ENCODE results near the gene NPTX1. TPM values are rescaled to one million over a fixed set of nuclear protein-coding genes. Genes with fewer than 3 reads are reported as not detected.

NPTX1 gene
- polyA plus RNA-seq, 3 donors, result 0.83 to 1.5 (median 1.3) TPM

DNA sequence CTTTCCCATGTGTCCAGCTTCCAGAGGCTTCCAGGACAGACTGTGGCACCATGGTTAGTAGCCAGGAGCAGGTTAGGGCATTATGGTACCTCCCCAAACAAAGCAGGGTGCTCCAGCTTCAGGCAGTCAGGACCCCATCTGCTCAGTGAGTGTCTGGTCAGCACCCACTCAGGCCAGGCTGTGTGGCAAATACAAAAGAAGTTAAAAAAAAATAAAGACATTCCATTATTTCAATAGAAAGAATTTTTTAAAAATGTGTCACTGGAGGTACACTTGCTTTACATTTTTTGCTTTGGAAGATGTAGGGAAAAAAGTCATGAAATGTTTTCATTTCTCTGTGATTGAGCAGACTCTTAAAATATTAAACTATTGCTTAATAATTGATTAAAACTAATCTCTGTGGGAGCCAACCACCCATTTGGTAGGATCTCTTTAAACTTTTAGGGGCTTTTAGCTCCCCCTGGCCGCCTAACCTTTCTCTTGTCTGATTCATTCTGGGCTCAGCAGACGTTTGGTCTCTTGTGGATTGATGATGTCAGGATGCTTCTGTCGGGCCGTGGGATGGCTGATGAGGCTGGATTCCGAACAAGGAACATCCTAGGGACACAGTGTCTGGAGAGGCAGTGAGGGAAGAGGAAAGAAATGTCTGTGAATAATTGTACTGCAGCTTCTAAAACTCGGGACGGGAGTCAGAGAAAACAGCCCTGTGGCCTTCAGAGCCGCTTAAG lies 28.4 kb upstream of the NPTX1 start:
- DNase-seq (ENCODE audit: low read depth in 3 of 3, low spot score in 2 of 3), result no peak

- DNase-seq (ENCODE audit: low read depth in 3 of 3, low spot score in 2 of 3), result no peak
These were observed 27.5 kb upstream of the NPTX1 start for GRCh38 chr17:80503921-80504320.

- no peak for DNase-seq (ENCODE audit: low read depth in 3 of 3, low spot score in 2 of 3)
These were observed 26.6 kb upstream of the NPTX1 start for GRCh38 chr17:80503031-80503430.

- no peak for DNase-seq (ENCODE audit: low read depth in 3 of 3, low spot score in 2 of 3)
These were observed 26.1 kb upstream of the NPTX1 start for GRCh38 chr17:80502578-80502877.

DNA sequence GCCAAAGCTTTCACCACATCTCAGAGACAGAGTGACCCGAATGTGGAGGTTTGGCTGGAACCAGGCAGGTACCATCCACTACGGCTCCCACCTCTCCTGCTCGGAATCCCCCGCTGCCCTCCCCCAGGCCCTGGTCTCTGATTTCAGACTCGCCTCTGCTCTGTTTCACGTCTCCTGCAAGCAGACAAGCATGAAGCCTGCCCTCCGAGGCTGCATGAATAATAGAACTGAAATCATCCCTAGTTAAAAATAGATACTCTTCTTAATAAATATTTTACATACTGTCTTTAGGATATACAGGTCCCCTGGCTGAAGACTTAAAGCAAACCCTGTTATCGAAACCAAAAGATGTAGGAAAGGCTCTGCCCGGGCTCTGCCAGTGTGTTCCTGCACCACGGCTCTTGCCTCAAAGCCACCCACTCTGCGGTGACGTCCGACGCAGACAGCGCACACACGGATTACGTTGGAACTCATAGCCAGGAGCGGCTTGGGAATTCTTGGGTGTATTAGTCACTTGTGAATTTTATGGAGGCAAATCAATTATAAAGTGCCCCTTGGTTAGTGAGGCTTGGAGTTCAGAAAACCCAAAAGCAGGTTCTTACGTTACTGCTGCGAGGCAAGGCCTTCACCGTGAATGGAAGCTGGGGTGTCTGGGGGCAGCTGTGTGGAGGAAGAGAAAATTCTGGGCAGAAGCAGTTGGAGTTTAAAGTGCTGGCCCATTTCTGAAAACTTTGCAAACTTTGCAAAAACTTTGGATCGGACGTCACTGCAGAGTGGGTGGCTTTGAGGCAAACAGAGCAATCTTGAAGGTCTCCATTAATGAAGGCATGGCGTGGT lies 25.6 kb upstream of the NPTX1 start:
- DNase-seq (ENCODE audit: low read depth in 3 of 3, low spot score in 2 of 3), result no peak

DNA sequence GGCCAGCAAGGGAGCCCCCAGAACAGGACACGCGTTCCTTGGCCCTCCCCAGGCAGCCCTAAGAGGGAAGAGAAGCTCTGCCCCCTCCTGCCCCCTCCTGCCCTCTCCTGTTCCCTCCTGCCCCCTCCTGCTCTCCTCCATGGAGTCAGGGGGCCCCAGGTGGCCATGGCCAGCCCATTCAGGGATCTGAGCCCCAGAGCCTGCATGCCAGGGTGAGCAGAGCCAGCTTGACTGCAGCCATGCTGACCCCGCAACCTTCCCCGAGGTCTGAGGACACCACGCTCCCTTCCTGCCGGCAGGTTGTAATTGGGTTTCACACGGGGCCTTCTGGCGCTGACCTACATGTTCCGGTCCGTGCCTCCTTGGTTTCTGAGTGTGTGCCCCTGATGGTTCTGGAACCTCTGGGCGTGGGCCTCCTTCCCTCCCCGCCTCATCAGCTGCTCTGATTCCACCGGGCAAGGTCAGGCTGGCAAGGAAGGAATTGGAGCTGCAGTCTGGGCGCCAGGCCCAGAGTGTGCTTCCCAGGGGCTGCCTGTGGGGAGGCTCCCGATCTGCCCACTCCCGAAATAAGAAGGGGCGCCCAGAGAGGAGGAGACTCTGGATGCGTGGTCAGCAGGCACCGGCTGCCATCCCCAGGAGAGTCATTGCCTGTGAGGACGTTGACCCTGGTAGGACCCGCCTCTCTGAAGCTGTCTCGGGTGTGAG lies 23.7 kb upstream of the NPTX1 start:
- no peak for DNase-seq (ENCODE audit: low read depth in 3 of 3, low spot score in 2 of 3)

GRCh38 chr17:80499560-80499959 lies 23.2 kb upstream of the NPTX1 start:
- no peak for DNase-seq (ENCODE audit: low read depth in 3 of 3, low spot score in 2 of 3)

GRCh38 chr17:80498920-80499410 lies 22.6 kb upstream of the NPTX1 start:
- DNase-seq (ENCODE audit: low read depth in 3 of 3, low spot score in 2 of 3), result no peak

DNA sequence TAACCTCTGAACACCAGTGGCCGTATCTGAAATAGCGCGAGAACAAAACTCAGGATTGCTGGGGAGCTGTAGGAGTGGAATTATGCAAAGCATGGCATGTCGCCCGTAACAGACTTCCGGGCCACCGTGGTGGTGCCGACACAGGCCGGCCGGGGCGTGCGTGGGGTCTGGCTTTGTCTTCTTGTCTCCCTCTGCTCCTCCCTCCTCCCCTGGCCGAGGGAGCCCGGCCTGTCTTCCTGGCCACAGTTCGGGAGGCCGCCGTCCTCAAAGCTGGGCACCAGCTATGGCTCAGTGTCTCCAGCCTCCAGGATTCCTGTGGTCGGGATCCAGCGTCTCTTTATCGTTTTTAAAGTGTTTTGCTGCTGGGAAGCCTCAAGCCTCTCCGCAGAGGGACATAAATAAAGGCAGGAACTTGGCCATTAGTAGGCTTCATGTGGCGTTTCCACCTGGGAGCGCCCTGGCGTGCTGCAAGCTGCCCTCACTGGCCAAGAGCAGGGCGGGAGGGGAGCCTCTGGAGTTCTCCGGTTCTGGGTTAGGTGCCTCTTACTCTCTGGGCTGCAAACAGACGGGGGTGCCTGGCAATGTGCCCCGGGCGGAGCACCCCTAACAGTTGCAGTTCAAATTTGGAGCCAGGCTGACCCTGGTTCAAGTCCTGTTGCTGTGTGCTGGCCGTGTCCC lies 22.0 kb upstream of the NPTX1 start:
- DNase-seq (ENCODE audit: low read depth in 3 of 3, low spot score in 2 of 3), result peak in 1 of 3 donors; percentile 56

DNA sequence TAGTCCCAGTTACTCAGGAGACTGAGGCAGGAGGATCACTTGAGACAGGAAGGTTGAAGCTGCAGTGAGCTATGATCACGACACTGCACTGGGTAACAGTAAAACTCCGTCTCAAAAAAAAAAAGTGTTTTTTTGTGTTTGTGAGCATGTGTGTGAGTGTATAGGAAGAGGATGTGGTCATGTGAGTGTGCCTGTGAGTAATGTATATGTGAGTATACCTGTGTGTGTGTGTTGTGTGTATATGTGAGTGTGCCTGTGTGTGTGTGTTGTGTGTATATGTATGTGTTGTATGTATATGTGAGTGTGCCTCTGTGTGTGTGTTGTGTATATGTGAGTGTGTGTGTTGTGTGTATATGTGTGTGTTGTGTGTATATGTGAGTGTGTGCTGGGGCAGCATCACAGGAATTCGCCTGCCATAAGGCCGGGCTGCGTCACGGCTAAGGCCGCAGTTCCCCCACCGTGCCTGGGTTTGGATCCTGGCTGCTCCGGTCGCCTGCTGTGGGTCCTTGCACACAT lies 21.4 kb upstream of the NPTX1 start:
- DNase-seq (ENCODE audit: low read depth in 3 of 3, low spot score in 2 of 3), result no peak

- DNase-seq (ENCODE audit: low read depth in 3 of 3, low spot score in 2 of 3), result no peak
These were observed 18.1 kb upstream of the NPTX1 start for GRCh38 chr17:80494547-80494946.

DNA sequence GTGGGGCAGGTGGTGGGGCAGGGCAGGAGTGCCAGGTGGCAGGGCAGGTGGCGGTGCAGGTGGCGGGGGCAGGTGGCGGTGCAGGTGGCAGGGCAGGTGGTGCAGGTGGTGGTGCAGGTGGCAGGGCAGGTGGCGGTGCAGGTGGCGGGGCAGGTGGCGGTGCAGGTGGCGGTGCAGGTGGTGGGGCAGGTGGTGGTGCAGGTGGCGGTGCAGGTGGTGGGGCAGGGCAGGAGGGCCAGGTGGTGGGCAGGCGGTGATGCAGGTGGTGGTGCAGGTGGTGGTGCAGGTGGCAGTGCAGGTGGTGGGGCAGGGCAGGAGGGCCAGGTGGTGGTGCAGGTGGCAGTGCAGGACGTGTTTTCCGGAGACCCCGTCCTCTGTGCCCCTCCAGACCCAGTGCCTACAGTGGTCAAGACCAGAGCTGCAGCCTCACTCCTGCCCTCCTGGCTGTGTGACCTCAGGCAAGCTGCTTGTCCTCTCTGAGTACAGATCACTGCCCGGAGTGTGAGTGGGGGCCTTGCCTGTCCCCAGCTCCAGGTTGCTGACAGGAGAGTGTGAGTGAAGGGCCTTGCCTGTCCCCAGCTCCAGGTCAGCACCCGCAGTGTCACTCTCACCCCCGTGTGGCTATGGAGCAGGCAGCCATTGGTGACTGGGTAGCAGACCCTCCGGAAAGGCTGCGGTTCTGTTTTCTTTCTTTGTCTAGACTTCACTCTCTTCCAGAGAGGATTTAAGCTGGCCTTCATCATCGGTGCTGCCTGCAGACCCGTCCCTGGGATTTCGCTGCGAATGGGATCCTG lies 16.1 kb upstream of the NPTX1 start:
- no peak for DNase-seq (ENCODE audit: low read depth in 3 of 3, low spot score in 2 of 3)

DNA sequence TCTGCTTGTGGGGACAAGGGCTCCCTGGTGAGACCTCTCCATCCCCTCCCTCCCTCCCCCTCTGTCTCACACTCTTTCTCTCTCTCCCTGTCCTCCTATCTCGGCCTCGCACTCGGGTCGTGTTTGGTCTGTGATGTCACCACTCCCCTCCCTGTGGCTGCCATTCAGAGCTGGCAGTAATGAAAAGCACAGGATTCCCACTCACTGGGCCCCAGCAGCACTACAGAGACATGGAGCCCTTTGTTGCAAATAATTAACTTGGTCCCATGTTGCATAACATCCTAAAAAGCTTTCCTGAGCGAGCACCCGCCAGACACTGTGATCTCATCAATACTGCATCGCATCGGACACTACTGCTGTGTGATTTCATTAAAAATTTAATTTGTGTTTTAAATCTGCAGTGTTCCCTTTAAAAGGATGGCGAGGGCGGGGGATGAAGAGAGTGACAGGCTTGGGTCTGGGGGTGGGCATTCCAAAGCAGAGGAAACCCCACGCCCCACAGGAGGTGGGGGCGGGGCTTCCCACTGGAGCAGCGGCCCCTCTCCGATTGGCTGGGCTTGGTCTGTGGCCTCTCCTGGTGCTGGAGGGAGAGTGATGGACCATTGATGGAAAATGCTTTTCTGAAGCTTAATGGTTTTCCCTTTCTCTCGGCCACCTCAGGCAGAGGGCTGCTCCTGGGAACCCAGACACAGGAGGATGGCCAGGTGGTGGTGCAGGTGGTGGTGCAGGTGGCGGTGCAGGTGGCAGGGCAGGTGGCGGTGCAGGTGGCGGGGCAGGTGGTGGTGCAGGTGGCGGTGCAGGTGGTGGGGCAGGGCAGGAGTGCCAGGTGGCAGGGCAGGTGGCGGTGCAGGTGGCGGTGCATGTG lies 15.3 kb upstream of the NPTX1 start:
- DNase-seq (ENCODE audit: low read depth in 3 of 3, low spot score in 2 of 3), result no peak

DNA sequence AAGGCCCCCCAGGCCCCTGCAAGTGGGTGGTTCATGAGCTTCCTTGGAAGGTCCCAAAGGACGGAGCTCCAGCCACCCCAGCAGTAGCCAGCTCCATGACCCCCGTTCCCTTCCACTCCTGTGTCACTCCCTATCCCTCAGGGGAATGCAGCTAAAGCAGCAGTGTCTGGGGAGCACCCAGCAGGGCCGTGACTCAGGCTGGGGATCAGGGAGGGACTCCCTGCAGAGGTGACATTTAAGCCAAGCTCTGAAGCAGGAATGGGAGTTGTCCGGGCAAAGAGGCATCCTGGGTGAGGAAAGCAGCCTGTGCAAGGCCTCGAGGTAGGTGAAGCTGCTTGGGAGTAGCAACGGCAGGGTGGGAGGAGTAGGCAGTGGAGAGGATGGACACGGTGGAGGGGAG lies 11.1 kb upstream of the NPTX1 start:
- DNase-seq (ENCODE audit: low read depth in 3 of 3, low spot score in 2 of 3), result no peak

DNA sequence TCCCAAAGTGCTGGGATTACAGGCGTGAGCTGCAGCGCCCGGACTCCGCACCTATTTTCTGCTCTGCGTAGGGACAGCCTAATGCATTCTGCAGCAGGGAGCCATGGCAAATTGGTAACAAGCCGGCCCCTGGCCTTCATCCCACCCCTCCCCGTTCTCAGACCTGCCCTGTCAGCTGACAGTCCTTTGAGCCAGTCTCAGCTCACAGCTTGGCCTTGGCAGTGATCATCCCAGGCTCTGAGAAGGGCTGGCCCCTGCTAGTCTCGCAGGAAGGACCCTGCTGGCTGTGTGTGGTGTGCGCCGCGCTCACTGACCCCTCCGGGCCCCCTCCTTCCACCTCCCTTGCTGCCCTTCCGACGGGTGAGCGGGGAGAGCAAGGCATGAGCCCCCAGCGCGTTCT lies 10.3 kb upstream of the NPTX1 start:
- no peak for DNase-seq (ENCODE audit: low read depth in 3 of 3, low spot score in 2 of 3)

DNA sequence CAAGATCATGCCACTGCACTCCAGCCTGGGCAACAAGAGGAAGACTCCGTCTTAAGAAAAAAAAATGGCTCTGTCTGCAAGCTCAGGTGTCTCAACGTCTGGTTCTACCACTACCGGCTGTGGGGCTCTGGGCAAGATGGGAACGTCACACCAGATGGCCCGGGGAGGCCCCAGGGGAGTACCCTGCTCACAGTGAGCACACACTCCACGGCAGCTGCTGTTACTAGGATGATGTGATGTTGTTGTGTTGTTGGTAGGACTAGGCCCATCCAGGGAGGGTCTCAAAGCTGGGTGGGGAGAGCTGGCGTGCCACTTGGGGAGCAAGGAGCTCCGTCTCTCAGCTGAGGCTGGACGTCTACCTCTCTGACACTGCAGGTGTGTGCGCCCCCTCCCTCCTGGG lies 9.4 kb upstream of the NPTX1 start:
- DNase-seq (ENCODE audit: low read depth in 3 of 3, low spot score in 2 of 3), result no peak

DNA sequence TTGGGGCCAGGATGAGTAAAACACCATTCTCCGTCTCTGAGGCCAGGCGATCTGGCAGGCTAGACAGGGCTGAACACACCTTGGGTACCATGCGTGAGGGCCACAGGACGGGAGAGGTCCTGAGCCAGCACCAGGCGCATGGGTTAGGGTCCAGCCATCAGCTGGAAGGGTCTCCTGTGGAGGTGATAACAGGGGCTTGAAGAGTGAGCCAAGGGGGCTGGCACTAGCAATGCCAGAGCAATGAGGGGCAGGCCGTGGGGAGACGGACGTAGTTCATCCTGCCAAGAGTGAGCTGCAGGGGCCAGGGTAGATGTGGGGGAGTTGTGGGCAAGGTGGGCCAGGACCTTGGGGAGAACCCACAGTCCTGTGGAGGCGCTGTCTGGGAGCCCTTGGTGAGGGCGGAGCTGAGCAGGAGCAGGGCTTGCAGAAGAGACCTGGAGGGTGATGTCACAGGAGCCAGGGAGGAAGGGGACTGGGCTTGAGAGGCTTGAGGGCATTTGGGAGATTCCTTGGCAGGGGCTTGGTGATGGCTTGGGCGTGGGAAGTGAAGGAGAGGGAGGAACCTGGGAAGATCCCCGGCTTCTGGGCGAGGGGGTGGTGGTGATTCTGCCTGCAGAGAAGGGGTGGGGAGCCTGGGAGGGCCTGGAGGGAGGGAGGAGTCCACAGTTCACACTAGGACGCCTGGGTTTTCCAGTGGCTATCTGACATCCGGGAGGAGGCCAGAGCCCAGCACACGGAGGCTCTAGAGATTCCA lies 6.3 kb upstream of the NPTX1 start:
- no peak for DNase-seq (ENCODE audit: low read depth in 3 of 3, low spot score in 2 of 3)

DNA sequence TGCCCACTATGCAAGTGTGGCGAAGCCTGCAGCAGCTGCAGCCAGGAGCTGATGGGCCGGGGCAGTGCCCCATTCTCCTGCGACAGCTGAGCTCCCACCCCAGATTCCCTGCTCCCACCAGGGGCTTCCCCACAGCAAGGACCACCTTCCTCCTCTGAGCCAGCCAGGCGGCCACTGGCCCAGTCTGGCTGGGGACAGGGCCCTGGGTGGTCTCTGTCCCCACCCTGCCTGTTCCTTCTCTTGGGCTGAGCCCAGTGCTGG lies 5.6 kb upstream of the NPTX1 start:
- no peak for DNase-seq (ENCODE audit: low read depth in 3 of 3, low spot score in 2 of 3)

Data from right renal cortex interstitium (tissue), 3 donors.